Measurements from ENCODE around the gene CD80. TPM values are rescaled to one million over a fixed set of nuclear protein-coding genes. Genes with fewer than 3 reads are reported as not detected.

CD80 gene
- total and polyA plus RNA-seq, 10 of the 15 experiments (the other 5 are each of a cell fraction or from before 2014, with no cell fraction given): 41.4 to 137 (median 58.1) TPM

DNA sequence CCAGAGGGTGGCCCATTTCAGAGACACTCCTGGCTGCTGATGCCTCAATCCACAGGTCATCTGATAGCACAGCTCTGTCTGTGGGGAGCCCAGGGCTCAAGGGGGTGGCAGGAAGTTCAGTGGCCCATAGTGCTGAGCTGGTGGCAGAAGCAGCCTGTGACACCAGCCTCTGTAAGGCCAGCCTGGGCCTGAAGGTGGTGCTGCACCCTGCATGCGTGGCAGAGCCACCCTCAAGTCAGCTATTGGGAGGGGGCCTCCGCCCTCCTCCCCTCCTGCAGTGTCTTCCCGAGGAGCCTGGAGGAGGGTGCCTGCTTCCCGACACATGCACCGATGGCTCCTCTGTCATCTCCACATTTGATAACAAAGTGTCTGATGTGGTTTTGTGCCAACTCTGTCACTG lies 41.3 kb upstream of the CD80 start (continued):
- TF ChIP-seq, protein P1, sequence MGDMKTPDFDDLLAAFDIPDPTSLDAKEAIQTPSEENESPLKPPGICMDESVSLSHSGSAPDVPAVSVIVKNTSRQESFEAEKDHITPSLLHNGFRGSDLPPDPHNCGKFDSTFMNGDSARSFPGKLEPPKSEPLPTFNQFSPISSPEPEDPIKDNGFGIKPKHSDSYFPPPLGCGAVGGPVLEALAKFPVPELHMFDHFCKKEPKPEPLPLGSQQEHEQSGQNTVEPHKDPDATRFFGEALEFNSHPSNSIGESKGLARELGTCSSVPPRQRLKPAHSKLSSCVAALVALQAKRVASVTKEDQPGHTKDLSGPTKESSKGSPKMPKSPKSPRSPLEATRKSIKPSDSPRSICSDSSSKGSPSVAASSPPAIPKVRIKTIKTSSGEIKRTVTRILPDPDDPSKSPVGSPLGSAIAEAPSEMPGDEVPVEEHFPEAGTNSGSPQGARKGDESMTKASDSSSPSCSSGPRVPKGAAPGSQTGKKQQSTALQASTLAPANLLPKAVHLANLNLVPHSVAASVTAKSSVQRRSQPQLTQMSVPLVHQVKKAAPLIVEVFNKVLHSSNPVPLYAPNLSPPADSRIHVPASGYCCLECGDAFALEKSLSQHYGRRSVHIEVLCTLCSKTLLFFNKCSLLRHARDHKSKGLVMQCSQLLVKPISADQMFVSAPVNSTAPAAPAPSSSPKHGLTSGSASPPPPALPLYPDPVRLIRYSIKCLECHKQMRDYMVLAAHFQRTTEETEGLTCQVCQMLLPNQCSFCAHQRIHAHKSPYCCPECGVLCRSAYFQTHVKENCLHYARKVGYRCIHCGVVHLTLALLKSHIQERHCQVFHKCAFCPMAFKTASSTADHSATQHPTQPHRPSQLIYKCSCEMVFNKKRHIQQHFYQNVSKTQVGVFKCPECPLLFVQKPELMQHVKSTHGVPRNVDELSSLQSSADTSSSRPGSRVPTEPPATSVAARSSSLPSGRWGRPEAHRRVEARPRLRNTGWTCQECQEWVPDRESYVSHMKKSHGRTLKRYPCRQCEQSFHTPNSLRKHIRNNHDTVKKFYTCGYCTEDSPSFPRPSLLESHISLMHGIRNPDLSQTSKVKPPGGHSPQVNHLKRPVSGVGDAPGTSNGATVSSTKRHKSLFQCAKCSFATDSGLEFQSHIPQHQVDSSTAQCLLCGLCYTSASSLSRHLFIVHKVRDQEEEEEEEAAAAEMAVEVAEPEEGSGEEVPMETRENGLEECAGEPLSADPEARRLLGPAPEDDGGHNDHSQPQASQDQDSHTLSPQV (IDR thresholded peaks at IDR 0.05): 0 out of 2 replicates have a peak, but pooled peaks have one; percentile 70
- TF ChIP-seq BHLHE40 (IDR thresholded peaks at IDR 0.05; ENCODE audit: borderline replicate concordance in 1 of 2, low read depth in 2 of 2, low read length in 1 of 2) (peak in 1 of 2 experiments; percentile 58; a peak in 1 of 4 replicates), BACH1 (IDR thresholded peaks at IDR 0.05; ENCODE audit: borderline replicate concordance) (peak; percentile 66), PAX5 (IDR thresholded peaks at IDR 0.05; ENCODE audit: borderline replicate concordance, low read depth, low read length) (0 out of 2 replicates have a peak, but pooled peaks have one; percentile 20), MYC (IDR thresholded peaks at IDR 0.05; ENCODE audit: insufficient read depth, insufficient read length, insufficient replicate concordance, low read length, severe bottlenecking) (no peak), NFIC (IDR thresholded peaks at IDR 0.05; ENCODE audit: low read depth, low read length) (no peak), DPF2 (IDR thresholded peaks at IDR 0.05) (peak; percentile 69; the same call in 1 of the 2 replicates), HDGF (IDR thresholded peaks at IDR 0.05) (peak; percentile 68), POLR2A (IDR thresholded peaks at IDR 0.05; ENCODE audit: low read depth, low read length) (peak; percentile 66)
- TF ChIP-seq, protein P2, sequence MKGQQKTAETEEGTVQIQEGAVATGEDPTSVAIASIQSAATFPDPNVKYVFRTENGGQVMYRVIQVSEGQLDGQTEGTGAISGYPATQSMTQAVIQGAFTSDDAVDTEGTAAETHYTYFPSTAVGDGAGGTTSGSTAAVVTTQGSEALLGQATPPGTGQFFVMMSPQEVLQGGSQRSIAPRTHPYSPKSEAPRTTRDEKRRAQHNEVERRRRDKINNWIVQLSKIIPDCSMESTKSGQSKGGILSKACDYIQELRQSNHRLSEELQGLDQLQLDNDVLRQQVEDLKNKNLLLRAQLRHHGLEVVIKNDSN (IDR thresholded peaks at IDR 0.05; ENCODE audit: borderline replicate concordance, extremely low read length, insufficient read depth, low read depth, low read length): no peak
- TF ChIP-seq, protein P3, sequence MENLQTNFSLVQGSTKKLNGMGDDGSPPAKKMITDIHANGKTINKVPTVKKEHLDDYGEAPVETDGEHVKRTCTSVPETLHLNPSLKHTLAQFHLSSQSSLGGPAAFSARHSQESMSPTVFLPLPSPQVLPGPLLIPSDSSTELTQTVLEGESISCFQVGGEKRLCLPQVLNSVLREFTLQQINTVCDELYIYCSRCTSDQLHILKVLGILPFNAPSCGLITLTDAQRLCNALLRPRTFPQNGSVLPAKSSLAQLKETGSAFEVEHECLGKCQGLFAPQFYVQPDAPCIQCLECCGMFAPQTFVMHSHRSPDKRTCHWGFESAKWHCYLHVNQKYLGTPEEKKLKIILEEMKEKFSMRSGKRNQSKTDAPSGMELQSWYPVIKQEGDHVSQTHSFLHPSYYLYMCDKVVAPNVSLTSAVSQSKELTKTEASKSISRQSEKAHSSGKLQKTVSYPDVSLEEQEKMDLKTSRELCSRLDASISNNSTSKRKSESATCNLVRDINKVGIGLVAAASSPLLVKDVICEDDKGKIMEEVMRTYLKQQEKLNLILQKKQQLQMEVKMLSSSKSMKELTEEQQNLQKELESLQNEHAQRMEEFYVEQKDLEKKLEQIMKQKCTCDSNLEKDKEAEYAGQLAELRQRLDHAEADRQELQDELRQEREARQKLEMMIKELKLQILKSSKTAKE (IDR thresholded peaks at IDR 0.05; ENCODE audit: low read depth, poor library complexity, severe bottlenecking): peak; percentile 24
- TF ChIP-seq, protein P4, sequence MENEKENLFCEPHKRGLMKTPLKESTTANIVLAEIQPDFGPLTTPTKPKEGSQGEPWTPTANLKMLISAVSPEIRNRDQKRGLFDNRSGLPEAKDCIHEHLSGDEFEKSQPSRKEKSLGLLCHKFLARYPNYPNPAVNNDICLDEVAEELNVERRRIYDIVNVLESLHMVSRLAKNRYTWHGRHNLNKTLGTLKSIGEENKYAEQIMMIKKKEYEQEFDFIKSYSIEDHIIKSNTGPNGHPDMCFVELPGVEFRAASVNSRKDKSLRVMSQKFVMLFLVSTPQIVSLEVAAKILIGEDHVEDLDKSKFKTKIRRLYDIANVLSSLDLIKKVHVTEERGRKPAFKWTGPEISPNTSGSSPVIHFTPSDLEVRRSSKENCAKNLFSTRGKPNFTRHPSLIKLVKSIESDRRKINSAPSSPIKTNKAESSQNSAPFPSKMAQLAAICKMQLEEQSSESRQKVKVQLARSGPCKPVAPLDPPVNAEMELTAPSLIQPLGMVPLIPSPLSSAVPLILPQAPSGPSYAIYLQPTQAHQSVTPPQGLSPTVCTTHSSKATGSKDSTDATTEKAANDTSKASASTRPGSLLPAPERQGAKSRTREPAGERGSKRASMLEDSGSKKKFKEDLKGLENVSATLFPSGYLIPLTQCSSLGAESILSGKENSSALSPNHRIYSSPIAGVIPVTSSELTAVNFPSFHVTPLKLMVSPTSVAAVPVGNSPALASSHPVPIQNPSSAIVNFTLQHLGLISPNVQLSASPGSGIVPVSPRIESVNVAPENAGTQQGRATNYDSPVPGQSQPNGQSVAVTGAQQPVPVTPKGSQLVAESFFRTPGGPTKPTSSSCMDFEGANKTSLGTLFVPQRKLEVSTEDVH (IDR thresholded peaks at IDR 0.05; ENCODE audit: low read depth, partially characterized antibody): no peak
- TF ChIP-seq, protein P5, sequence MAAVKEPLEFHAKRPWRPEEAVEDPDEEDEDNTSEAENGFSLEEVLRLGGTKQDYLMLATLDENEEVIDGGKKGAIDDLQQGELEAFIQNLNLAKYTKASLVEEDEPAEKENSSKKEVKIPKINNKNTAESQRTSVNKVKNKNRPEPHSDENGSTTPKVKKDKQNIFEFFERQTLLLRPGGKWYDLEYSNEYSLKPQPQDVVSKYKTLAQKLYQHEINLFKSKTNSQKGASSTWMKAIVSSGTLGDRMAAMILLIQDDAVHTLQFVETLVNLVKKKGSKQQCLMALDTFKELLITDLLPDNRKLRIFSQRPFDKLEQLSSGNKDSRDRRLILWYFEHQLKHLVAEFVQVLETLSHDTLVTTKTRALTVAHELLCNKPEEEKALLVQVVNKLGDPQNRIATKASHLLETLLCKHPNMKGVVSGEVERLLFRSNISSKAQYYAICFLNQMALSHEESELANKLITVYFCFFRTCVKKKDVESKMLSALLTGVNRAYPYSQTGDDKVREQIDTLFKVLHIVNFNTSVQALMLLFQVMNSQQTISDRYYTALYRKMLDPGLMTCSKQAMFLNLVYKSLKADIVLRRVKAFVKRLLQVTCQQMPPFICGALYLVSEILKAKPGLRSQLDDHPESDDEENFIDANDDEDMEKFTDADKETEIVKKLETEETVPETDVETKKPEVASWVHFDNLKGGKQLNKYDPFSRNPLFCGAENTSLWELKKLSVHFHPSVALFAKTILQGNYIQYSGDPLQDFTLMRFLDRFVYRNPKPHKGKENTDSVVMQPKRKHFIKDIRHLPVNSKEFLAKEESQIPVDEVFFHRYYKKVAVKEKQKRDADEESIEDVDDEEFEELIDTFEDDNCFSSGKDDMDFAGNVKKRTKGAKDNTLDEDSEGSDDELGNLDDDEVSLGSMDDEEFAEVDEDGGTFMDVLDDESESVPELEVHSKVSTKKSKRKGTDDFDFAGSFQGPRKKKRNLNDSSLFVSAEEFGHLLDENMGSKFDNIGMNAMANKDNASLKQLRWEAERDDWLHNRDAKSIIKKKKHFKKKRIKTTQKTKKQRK (IDR thresholded peaks at IDR 0.05; ENCODE audit: low read depth, low read length): no peak
